ENCODE data around the gene TNPO2.
A peak's percentile ranks its signal among the peaks of the same experiment; 100 is the strongest.

TNPO2 gene

DNA sequence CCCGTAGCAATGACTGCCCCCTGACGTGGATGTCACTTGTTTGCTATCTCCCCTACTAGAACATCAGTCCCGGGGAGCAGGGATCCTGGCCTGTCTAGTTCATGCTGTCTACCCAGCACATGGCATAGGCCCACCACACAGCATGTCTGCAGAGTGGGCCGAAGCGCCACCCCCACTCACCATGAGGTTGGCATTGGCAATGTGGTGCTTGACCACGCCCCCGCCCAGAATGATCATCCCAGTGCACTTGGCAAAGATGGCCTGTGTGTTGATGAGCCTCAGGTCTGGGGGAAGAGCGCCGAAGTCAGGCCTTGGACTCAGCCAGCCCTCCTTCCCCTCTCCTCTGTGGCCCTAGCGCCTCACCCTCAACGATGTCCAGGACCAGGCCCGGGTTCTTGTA lies 46.8 kb downstream of the TNPO2 start:
- TF ChIP-seq, protein P1, sequence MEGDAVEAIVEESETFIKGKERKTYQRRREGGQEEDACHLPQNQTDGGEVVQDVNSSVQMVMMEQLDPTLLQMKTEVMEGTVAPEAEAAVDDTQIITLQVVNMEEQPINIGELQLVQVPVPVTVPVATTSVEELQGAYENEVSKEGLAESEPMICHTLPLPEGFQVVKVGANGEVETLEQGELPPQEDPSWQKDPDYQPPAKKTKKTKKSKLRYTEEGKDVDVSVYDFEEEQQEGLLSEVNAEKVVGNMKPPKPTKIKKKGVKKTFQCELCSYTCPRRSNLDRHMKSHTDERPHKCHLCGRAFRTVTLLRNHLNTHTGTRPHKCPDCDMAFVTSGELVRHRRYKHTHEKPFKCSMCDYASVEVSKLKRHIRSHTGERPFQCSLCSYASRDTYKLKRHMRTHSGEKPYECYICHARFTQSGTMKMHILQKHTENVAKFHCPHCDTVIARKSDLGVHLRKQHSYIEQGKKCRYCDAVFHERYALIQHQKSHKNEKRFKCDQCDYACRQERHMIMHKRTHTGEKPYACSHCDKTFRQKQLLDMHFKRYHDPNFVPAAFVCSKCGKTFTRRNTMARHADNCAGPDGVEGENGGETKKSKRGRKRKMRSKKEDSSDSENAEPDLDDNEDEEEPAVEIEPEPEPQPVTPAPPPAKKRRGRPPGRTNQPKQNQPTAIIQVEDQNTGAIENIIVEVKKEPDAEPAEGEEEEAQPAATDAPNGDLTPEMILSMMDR (IDR thresholded peaks at IDR 0.05; ENCODE audit: low read depth, low read length), result no peak
- DNase-seq (ENCODE audit: low read depth in 2 of 2), result no peak

DNA sequence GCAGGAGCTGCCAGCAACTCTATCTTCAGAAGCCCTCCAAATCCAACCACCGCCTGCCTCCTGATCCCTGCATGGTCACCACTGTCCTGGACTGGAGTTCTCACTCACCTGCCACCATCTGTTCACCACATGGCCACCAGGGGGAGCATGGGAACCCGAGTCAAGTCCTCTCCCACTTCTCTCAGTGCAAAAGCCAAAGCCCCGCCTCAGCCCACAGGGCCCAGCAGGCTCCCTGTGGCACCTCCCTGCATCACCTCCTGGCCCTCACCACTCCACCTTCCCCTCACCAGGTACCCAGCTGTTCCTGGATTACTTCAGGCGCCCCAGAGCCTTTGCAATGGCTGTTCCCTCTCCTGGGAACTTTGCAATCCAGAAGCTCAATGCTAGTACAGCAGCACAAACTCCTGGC lies 47.3 kb downstream of the TNPO2 start:
- no peak overlapping the region for H3K4me3 ChIP-seq (replicated peaks in 1 of 2; ENCODE audit: low read depth in 2 of 2, low read length in 2 of 2)
- DNase-seq (ENCODE audit: low read depth in 2 of 2), result peak; percentile 82 to 84
- TF ChIP-seq, protein P1 (IDR thresholded peaks at IDR 0.05; ENCODE audit: low read depth, low read length), result peak; percentile 88

More for the DNA sequence above, 46.8 kb downstream of the TNPO2 start:
- no peak overlapping the region for H3K4me3 ChIP-seq (replicated peaks in 1 of 2; ENCODE audit: low read depth in 2 of 2, low read length in 2 of 2)

DNA sequence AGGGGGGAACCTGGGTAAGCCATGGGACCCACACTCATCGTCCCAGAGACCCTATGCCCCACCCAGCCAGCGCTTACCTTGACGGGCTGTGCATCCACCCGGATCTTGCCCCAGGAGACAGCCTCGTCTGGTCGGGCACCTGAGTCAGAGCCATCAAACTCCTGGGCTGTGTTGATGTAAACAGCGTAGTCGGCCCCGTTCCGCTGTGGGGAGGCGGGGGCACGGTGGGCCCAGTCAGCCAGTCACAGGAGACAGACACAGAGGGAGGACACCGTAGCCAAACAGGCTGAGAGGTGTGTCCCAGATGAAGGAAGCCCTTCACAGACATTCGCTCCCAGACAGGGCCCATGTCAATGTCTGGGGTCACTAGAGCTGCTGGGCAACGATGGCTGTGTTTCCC lies 47.8 kb downstream of the TNPO2 start:
- no peak for DNase-seq (ENCODE audit: low read depth in 2 of 2)
- TF ChIP-seq, protein P1 (IDR thresholded peaks at IDR 0.05; ENCODE audit: low read depth, low read length), result no peak
- H3K4me3 ChIP-seq (replicated peaks in 1 of 2; ENCODE audit: low read depth in 2 of 2, low read length in 2 of 2), result no peak overlapping the region

DNA sequence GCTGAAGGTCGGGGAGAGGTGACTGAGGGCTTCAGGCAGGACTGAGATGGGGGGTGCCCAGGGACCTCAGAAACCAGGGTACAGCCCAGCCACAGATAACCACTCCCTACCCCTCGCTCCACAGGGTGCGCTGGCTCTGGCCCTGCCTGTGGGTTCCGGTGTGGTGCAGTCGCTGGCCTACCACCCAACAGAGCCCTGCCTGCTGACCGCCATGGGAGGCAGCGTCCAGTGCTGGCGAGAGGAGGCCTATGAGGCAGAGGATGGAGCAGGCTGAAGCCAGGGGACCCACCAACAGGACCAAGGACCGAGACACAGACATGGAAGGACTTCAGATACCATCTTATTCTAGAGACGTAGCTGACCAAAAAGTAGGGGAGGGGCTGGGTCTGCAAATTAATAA lies 48.3 kb downstream of the TNPO2 start:
- DNase-seq (ENCODE audit: low read depth in 2 of 2), result no peak
- no peak overlapping the region for H3K4me3 ChIP-seq (replicated peaks in 1 of 2; ENCODE audit: low read depth in 2 of 2, low read length in 2 of 2)

DNA sequence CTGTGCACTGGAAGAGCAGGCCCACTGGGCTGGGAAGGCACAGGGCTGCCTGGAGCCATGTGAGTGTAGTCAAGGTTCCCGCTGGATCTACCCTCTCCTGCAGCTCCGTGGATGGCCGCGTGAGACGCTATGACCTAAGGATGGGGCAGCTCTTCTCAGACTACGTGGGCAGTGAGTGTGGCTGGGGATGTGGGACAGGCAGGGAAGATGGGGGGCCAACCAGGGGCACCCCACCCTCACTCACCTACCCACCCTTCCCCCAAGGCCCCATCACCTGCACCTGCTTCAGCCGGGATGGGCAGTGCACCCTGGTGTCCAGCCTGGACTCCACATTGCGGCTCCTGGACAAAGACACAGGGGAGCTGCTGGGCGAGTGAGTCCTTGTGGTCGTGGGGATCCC lies 51.0 kb downstream of the TNPO2 start:
- H3K4me3 ChIP-seq (replicated peaks in 1 of 2; ENCODE audit: low read depth in 2 of 2, low read length in 2 of 2), result no peak overlapping the region
- no peak for DNase-seq (ENCODE audit: low read depth in 2 of 2)
- TF ChIP-seq, protein P1 (IDR thresholded peaks at IDR 0.05; ENCODE audit: low read depth, low read length), result no peak

More for the DNA sequence above, 48.3 kb downstream of the TNPO2 start:
- TF ChIP-seq, protein P1 (IDR thresholded peaks at IDR 0.05; ENCODE audit: low read depth, low read length), result no peak

DNA sequence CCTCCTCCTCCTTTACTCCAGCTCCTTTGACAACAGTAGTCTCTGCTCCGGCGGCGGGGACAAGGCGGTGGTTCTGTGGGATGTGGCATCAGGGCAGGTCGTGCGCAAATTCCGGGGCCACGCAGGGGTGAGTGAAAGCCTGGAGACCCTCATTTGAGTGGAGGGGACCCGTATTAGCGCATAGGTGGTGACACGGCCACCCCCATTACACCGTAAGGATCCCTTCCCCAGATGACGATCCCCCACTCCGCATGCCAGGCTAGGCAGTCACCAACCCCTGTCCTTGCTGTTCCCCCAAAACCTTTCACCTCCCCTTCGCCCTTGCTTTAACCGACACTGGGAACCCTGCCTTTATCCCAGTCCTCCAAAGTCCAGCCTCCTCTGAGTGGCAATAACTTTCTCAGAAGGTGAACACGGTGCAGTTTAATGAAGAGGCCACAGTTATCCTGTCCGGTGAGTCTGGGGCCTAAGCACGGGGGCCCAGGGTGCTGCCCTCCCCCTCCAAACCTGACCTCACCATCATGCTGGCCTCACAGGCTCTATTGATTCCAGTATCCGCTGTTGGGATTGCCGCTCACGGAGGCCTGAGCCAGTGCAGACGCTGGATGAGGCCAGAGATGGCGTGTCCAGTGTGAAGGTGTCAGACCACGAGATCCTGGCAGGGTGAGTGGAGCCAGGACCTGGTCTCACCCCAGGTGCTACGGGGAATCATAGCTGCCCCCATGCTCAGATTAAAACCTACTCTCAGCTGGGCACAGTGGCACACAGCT lies 53.4 kb downstream of the TNPO2 start:
- peak overlapping the region; percentile 96 to 98 for H3K4me3 ChIP-seq (replicated peaks in 1 of 2; ENCODE audit: low read depth in 2 of 2, low read length in 2 of 2)
- no peak for DNase-seq (ENCODE audit: low read depth in 2 of 2)
- TF ChIP-seq, protein P1 (IDR thresholded peaks at IDR 0.05; ENCODE audit: low read depth, low read length), result no peak

Measured in cardiac fibroblast (primary cell).